ENCODE data around the gene SRL. TPM values are rescaled to one million over a fixed set of nuclear protein-coding genes. Genes with fewer than 3 reads are reported as not detected.

SRL gene
- total and polyA plus RNA-seq, 4 donors: 0.14 to 0.22 (median 0.17) TPM

DNA sequence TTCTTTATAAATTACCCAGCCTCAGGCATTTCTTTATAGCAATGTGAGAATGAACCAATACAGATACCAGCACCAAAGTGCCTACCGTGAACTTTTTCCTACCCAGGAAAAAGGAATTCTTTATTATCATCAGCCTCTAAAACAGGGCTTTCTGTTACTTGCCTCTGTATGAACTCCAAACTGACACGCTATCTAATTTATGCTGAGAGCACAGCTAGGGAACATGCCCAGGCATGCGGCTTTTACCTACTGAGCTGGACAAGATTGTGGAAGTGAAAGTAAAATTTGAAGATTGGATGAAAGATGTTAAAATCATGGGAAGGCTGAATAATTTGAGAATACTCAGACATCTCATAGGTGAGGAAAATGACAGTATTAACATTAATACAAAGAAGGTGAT, 101.2 kb downstream of the SRL start:
- H3K36me3 ChIP-seq (ENCODE audit: control insufficient read depth in 4 of 4, insufficient read depth in 3 of 4, low read depth in 1 of 4, low read length in 3 of 4): no peaks in the 10 kb centered on the region
- H3K9ac ChIP-seq (ENCODE audit: low read depth in 1 of 2, low read length in 2 of 2): no peak overlapping the region
- DNase-seq (ENCODE audit: low spot score): no peak
- H3K9me3 ChIP-seq (ENCODE audit: control insufficient read depth in 4 of 4, low read length in 3 of 4): no peaks in the 10 kb centered on the region
- H3K4me3 ChIP-seq (ENCODE audit: low read depth in 1 of 3, low read length in 3 of 3): no peak overlapping the region
- no peaks in the 10 kb centered on the region for H3K27me3 ChIP-seq (ENCODE audit: control insufficient read depth in 4 of 4, insufficient read depth in 4 of 4, low read length in 3 of 4)
- 88% methylated on average over 3 of the region's 3 CpGs for WGBS
- TF ChIP-seq, protein P1, sequence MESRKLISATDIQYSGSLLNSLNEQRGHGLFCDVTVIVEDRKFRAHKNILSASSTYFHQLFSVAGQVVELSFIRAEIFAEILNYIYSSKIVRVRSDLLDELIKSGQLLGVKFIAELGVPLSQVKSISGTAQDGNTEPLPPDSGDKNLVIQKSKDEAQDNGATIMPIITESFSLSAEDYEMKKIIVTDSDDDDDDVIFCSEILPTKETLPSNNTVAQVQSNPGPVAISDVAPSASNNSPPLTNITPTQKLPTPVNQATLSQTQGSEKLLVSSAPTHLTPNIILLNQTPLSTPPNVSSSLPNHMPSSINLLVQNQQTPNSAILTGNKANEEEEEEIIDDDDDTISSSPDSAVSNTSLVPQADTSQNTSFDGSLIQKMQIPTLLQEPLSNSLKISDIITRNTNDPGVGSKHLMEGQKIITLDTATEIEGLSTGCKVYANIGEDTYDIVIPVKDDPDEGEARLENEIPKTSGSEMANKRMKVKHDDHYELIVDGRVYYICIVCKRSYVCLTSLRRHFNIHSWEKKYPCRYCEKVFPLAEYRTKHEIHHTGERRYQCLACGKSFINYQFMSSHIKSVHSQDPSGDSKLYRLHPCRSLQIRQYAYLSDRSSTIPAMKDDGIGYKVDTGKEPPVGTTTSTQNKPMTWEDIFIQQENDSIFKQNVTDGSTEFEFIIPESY (IDR thresholded peaks at IDR 0.05): no peak
- TF ChIP-seq FOXA1 (IDR thresholded peaks at IDR 0.05) (no peak), HNF4G (IDR thresholded peaks at IDR 0.05) (no peak), NR2F2 (IDR thresholded peaks at IDR 0.05) (no peak), RAD21 (IDR thresholded peaks at IDR 0.05) (no peak), TAF1 (conservative IDR thresholded peaks at IDR 0.05) (no peak), RXRA (IDR thresholded peaks at IDR 0.05) (no peak), EGR1 (IDR thresholded peaks at IDR 0.05; ENCODE audit: low read depth in 2 of 2) (no peak), JUND (IDR thresholded peaks at IDR 0.05) (no peak), YY1 (IDR thresholded peaks at IDR 0.05) (no peak), HNF4A (conservative IDR thresholded peaks at IDR 0.05) (no peak), FOXA2 (IDR thresholded peaks at IDR 0.05) (no peak), GABPA (IDR thresholded peaks at IDR 0.05 in 1 of 2, conservative IDR thresholded peaks at IDR 0.05 in 1 of 2) (no peak), SP1 (IDR thresholded peaks at IDR 0.05) (no peak)
- TF ChIP-seq, protein P2, sequence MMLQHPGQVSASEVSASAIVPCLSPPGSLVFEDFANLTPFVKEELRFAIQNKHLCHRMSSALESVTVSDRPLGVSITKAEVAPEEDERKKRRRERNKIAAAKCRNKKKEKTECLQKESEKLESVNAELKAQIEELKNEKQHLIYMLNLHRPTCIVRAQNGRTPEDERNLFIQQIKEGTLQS (IDR thresholded peaks at IDR 0.05): no peak
- TF ChIP-seq, protein P3, sequence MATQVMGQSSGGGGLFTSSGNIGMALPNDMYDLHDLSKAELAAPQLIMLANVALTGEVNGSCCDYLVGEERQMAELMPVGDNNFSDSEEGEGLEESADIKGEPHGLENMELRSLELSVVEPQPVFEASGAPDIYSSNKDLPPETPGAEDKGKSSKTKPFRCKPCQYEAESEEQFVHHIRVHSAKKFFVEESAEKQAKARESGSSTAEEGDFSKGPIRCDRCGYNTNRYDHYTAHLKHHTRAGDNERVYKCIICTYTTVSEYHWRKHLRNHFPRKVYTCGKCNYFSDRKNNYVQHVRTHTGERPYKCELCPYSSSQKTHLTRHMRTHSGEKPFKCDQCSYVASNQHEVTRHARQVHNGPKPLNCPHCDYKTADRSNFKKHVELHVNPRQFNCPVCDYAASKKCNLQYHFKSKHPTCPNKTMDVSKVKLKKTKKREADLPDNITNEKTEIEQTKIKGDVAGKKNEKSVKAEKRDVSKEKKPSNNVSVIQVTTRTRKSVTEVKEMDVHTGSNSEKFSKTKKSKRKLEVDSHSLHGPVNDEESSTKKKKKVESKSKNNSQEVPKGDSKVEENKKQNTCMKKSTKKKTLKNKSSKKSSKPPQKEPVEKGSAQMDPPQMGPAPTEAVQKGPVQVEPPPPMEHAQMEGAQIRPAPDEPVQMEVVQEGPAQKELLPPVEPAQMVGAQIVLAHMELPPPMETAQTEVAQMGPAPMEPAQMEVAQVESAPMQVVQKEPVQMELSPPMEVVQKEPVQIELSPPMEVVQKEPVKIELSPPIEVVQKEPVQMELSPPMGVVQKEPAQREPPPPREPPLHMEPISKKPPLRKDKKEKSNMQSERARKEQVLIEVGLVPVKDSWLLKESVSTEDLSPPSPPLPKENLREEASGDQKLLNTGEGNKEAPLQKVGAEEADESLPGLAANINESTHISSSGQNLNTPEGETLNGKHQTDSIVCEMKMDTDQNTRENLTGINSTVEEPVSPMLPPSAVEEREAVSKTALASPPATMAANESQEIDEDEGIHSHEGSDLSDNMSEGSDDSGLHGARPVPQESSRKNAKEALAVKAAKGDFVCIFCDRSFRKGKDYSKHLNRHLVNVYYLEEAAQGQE (IDR thresholded peaks at IDR 0.05): no peak
- TF ChIP-seq, protein P4, sequence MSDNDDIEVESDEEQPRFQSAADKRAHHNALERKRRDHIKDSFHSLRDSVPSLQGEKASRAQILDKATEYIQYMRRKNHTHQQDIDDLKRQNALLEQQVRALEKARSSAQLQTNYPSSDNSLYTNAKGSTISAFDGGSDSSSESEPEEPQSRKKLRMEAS (IDR thresholded peaks at IDR 0.05): no peak
- TF ChIP-seq, protein P5, sequence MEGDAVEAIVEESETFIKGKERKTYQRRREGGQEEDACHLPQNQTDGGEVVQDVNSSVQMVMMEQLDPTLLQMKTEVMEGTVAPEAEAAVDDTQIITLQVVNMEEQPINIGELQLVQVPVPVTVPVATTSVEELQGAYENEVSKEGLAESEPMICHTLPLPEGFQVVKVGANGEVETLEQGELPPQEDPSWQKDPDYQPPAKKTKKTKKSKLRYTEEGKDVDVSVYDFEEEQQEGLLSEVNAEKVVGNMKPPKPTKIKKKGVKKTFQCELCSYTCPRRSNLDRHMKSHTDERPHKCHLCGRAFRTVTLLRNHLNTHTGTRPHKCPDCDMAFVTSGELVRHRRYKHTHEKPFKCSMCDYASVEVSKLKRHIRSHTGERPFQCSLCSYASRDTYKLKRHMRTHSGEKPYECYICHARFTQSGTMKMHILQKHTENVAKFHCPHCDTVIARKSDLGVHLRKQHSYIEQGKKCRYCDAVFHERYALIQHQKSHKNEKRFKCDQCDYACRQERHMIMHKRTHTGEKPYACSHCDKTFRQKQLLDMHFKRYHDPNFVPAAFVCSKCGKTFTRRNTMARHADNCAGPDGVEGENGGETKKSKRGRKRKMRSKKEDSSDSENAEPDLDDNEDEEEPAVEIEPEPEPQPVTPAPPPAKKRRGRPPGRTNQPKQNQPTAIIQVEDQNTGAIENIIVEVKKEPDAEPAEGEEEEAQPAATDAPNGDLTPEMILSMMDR (IDR thresholded peaks at IDR 0.05; ENCODE audit: low read depth, low read length, missing input control): no peak
- no peak overlapping the region for H3K27ac ChIP-seq (ENCODE audit: low read depth in 1 of 2, low read length in 2 of 2)
- no peaks in the 10 kb centered on the region for H3K4me1 ChIP-seq (ENCODE audit: control insufficient read depth in 4 of 4, insufficient read depth in 4 of 4, low read length in 3 of 4)

Measured in liver (tissue), 9 donors.